DMS79 treated with DMSO at 0.1 percent for 48 hours (cell line): Measurements from ENCODE around the gene LONRF2.

Experiments
- DNase-seq: peaks from one replicate; lab custom pipeline; 2025; lab: John Stamatoyannopoulos, UW

The LONRF2 gene

DNA sequence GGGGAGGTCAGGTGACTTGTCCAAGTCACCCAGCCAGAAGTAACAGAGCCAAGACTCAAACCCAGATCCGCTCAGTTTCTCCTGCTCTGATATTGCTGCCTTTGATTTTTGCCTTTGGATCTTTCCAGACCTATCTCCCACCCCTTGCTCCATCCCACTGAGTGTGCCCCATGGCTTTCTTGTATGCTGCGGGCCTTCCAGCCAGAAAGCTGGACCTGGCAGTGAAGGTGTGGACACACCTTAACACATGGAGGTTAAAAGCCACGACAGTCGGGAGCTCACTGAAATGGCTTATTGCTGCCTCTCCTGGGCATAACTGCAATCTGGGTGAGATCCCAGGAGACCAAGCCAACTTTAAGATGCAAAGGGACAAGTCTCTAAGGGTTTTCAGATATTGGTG, 86.7 kb downstream of the LONRF2 start:
- no peak for DNase-seq

DNA sequence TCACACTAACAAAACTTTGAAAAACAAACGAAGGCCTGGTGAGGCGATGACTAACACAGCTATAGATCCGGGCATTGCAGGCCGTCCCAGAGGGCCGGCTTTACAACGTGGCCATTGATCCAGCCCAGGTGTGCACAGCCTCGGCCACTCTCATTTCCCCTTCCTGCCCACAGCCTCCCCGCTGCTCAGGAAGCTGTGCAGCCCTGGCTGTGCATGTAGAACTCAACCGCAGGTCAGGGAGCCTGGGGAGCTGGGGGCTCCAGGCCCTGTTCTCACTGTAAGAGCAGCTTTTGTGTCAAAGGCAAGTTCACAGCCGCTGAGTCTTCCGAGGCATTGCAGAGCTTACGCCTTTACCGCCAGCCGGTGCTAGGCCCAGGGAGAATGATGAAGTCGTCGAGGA, 87.2 kb downstream of the LONRF2 start:
- DNase-seq = no peak

DNA sequence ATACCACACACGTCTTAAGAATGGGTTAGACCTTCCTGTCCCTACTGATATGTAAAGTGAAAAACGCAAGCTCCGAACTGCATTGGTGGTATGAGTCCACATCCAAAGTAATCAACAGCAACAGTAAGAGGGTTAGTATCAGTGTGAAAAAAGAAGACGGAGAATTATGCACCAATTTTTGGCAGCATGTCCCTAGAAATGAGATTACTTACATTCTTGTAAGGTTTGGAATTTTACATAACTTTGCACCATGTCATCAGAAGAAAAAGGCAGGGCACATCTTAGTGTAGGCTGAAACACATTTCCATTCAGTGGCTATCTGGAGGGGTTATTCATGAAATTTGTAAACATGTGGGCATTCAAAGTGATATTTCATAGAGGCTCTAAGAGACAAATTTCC, 88.2 kb downstream of the LONRF2 start:
- no peak for DNase-seq

DNA sequence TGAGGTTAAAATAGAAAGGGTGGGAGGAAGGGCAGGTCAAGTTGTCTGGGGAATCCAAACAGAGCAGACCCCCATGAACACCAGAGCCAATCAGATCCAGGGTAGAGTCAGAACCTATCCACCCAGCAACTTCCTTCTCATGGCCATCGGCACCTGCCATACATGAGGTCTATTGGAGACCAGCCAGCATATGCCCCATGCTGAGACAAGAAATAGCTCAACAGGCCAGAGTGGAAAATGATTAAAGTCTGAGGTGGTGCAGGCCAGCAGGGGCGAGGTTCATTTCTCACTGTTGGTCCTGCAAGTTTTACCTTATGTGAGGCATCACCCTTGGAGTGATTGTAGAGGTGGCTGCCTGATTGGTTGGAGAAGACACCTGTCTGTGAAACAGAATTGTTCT, 89.2 kb downstream of the LONRF2 start:
- no peak for DNase-seq

DNA sequence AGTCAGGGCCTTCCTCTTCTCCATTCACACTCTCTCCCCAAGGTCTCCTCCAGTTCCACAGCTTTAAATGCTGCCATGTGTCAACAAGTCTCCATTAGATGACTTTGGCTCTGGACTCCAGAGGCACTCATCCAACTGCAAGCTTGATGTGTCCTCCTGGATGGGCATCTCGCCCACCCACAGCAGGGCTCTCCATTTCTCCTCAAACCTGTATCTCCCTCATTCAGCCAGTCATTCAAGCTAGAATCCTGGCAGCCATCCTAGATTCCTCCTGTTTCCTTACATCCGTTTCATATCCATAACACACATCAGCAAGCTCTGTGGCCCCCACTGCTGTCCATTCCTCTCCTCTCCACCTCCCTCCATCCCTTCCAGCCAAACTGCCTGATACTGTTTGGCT, 91.5 kb downstream of the LONRF2 start:
- DNase-seq = no peak

DNA sequence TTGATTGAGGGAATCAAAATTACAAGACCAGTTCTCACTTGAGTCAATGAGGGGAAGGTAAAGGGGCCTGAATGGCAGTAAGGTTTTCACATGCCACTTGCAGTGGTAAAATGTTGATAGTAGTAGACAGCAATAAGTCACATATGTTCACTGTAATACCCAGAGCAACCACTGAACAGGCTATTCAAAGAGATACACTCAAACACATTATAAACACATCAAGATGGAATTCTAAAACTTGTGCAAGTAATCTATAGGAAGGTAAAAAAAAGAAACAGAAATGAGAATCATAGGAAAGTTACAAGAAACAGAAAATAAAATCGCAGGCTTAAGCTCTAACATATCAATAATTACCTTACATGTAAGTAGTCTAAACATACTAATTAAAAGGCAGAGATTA, 93.3 kb downstream of the LONRF2 start:
- DNase-seq = no peak

DNA sequence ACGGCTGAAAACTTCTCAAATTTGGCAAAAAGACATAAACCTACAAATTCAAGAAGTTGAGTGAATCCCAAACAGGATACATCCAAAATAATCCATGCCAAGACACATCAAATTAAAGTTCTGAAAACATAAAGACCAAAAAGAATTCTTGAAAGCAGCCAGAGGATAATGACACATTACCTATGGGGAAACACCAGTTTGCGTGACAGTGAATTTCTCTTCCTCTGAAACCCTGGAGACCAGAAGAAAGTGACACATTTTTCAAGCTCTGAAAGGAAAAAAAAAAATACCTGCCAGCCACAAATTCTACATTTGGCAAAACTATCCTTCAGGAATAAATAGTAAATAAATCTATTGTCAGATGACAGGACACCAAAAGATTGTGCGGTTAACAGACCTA, 93.9 kb downstream of the LONRF2 start:
- DNase-seq = no peak

DNA sequence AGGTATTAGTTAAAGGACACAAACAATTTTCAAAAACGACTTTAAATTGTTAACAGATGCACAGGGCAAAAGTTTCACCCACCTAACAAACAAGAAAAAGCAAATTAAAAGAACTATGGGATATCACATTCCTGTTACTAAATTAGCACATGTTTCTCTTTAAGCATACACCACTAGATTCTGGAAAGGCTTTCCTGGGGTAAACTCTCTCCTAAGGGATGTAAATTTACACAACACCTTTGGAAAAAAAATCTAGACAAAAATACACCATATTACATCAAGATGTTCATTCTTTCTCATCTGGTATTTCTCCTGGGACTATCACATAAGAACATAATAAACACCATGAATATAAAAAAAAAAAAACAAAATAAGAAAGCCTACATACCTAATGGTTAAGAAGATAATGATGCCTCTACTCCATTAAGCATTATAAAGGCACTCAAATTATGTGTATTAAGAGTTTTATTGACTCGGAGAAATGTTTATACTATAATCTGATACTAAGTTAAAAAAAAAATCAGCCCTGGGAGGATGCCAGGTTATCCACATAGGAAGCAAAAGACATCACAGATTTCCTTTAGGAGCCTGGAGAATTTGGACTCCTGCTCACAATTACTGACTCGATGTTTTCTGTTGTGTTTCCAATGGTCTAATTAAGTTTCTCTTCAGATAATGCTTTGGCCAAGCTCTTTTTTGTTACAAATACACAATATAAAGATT, 97.2 kb downstream of the LONRF2 start:
- no peak for DNase-seq

DNA sequence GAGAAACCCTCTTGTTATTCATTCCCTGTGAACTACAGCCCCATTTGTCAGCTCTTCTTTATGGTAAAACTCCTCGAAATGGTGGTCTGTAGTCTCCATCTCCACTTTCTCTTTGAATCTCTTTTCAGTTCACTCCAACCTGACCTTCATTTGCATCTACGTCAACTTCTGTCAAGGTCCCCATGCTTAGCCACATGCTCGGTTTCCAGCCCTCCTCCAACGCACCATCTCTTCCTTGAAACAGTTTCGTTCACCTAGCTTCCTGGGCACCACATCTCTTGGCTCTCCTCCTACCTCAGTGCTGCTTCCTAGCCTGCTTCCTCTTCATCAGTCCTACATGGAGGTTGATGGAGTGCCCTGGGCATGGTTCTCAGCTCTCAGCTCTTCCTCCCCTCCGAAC, 98.8 kb downstream of the LONRF2 start:
- no peak for DNase-seq
